Measurements from ENCODE around the gene CACTIN. TPM values are rescaled to one million over a fixed set of nuclear protein-coding genes. Genes with fewer than 3 reads are reported as not detected.

Gene CACTIN
- total and polyA plus RNA-seq, 4 donors = 16.7 to 23.4 (median 18.7) TPM

DNA sequence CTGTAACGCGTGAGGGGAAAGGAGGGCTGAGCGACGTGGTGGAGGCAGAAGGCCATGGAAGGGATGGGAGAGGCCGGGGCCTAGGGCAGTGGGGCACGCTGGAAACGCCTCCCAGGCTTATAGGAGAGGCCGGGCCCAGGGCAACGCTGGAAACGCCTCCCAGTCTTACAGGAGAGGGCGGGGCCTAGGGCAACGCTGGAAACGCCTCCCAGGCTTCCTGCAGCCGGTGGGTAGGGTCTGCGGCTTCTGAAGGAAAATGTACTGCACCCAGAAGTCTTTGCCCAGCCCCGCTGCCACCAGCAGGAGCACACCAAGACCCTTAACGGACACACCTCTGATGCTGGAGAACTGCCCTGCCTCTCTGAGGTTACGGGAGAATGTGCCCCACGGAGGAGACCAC lies 9.1 kb downstream of the CACTIN start:
- Histone ChIP-seq H3K27ac (ENCODE audit: low read depth in 1 of 2, low read length in 1 of 2) (no peak overlapping the region), H3K36me3 (ENCODE audit: control insufficient read depth in 4 of 4, insufficient read depth in 4 of 4, low read length in 4 of 4) (peaks cover 0 to 59% (median 9%) of the 10 kb centered on the region in 4 donors), H3K27me3 (ENCODE audit: control insufficient read depth in 3 of 3, insufficient read depth in 3 of 3, low read length in 2 of 3) (no peaks in the 10 kb centered on the region), H3K4me3 (no peak overlapping the region), H3K9ac (ENCODE audit: insufficient read depth in 1 of 2, low read length in 2 of 2) (no peak overlapping the region), H3K9me3 (ENCODE audit: control insufficient read depth in 4 of 4, insufficient read depth in 3 of 4, low read length in 3 of 4) (no peaks in the 10 kb centered on the region), H3K4me1 (ENCODE audit: control insufficient read depth in 5 of 5, insufficient read depth in 5 of 5, low read length in 5 of 5) (peaks cover 0 to 20% (median 9%) of the 10 kb centered on the region in 5 donors)
- 27 to 56% methylated on average over 19 of the region's 19 CpGs for WGBS, 2 donors
- ATAC-seq (ENCODE audit: insufficient read depth, low FRiP score) (no peak), DNase-seq (no peak)
- no peak for TF ChIP-seq CTCF (IDR thresholded peaks at IDR 0.05; ENCODE audit: control extremely low read depth, extremely low read depth)

DNA sequence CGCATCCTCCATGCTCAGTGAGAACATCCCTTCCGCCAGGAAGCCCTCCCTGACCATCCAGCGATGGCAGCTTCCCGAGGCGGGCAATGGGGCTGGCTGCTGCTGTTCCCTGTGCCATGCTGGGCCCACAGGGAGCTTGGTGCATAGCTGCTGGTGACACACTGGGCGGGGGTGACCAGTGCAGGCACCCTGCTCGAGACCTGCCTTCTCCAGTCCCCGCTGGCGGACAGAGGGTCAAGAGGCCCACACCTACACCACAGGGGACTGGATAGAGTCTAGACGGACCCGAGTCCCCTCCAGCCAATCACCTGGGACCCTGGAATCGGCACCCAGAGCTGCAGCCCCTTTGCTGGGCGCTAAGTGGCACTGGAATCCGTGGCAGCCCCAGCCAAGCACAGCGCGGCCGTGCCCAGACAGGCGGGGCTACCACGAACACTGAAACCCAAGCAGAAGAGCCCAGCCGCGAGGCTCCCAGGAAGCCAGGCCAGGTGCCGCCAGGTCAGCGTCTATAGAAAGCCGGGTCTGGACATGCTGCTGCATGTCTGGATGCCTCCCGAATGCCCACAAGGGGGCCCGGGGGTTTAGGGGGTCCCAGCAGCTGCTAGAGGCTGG lies 11.0 kb downstream of the CACTIN start:
- peaks cover 0 to 20% (median 9%) of the 10 kb centered on the region in 5 donors for H3K4me1 ChIP-seq (ENCODE audit: control insufficient read depth in 5 of 5, insufficient read depth in 5 of 5, low read length in 5 of 5)
- ATAC-seq (ENCODE audit: insufficient read depth, low FRiP score) = no peak
- H3K27me3 ChIP-seq (ENCODE audit: control insufficient read depth in 3 of 3, insufficient read depth in 3 of 3, low read length in 2 of 3) = no peaks in the 10 kb centered on the region
- no peak overlapping the region for H3K4me3 ChIP-seq
- peaks cover 0 to 3% (median 0%) of the 10 kb centered on the region in 4 donors for H3K9me3 ChIP-seq (ENCODE audit: control insufficient read depth in 4 of 4, insufficient read depth in 3 of 4, low read length in 3 of 4)
- 94 to 95% methylated on average over 25 to 26 of the region's 26 CpGs for WGBS, 2 donors
- H3K36me3 ChIP-seq (ENCODE audit: control insufficient read depth in 4 of 4, insufficient read depth in 4 of 4, low read length in 4 of 4) = peaks cover 4 to 64% (median 16%) of the 10 kb centered on the region in 4 donors
- DNase-seq = no peak
- TF ChIP-seq CTCF (IDR thresholded peaks at IDR 0.05; ENCODE audit: control extremely low read depth, extremely low read depth) = no peak
- H3K9ac ChIP-seq (ENCODE audit: insufficient read depth in 1 of 2, low read length in 2 of 2) = no peak overlapping the region
- no peak overlapping the region for H3K27ac ChIP-seq (ENCODE audit: low read depth in 1 of 2, low read length in 1 of 2)

- Histone ChIP-seq H3K27me3 (ENCODE audit: control insufficient read depth in 3 of 3, insufficient read depth in 3 of 3, low read length in 2 of 3) (no peaks in the 10 kb centered on the region), H3K9ac (ENCODE audit: insufficient read depth in 1 of 2, low read length in 2 of 2) (no peak overlapping the region), H3K9me3 (ENCODE audit: control insufficient read depth in 4 of 4, insufficient read depth in 3 of 4, low read length in 3 of 4) (peaks cover 0 to 3% (median 0%) of the 10 kb centered on the region in 4 donors), H3K36me3 (ENCODE audit: control insufficient read depth in 4 of 4, insufficient read depth in 4 of 4, low read length in 4 of 4) (peaks cover 4 to 61% (median 15%) of the 10 kb centered on the region in 4 donors), H3K4me1 (ENCODE audit: control insufficient read depth in 5 of 5, insufficient read depth in 5 of 5, low read length in 5 of 5) (peaks cover 0 to 26% (median 9%) of the 10 kb centered on the region in 5 donors), H3K27ac (ENCODE audit: low read depth in 1 of 2, low read length in 1 of 2) (no peak overlapping the region), H3K4me3 (no peak overlapping the region)
- TF ChIP-seq CTCF (IDR thresholded peaks at IDR 0.05; ENCODE audit: control extremely low read depth, extremely low read depth) = no peak
- no peak for ATAC-seq (ENCODE audit: insufficient read depth, low FRiP score)
- no peak for DNase-seq
- 92% methylated on average over 14 to 18 of the region's 18 CpGs for WGBS, 2 donors
These were observed 11.6 kb downstream of the CACTIN start for GRCh38 chr19:3614858-3615505.
